Nephron (organoid): ENCODE data around the gene DGCR8.

Experiments
- H3K27ac Mint-ChIP-seq, 3 experiments: 2 replicates each; pipeline ENCODE4 v1.8.0; 2020; ENCODE audit warnings: mixed read lengths in 3 of 3, mild to moderate bottlenecking in 2 of 3, moderate library complexity in 1 of 3
- H3K27me3 Mint-ChIP-seq: 2 replicates; pipeline ENCODE4 v1.8.0; 2021; ENCODE audit warnings: low read depth, mild to moderate bottlenecking, moderate library complexity, mixed read lengths
- H3K36me3 Mint-ChIP-seq: 2 replicates; pipeline ENCODE4 v1.8.0; 2020; ENCODE audit warnings: low read depth, mixed read lengths
- H3K4me1 Mint-ChIP-seq: 2 replicates; pipeline ENCODE4 v1.8.0; 2020; ENCODE audit warnings: mixed read lengths
- H3K4me3 Mint-ChIP-seq, 3 experiments: 2 replicates each; pipeline ENCODE4 v1.8.0; 2020; ENCODE audit warnings: mild to moderate bottlenecking in 3 of 3, mixed read lengths in 3 of 3, moderate library complexity in 2 of 3
- H3K9me3 Mint-ChIP-seq: 2 replicates; pipeline ENCODE4 v1.8.0; 2020; ENCODE audit warnings: mixed read lengths
- TF ChIP-seq, protein P1 (sequence below), 3 experiments: fragments of 200-600 bp; sonication (generic); IDR thresholded peaks; one replicate each; pipeline ENCODE4 v1.5.0; 2021; ENCODE audit warnings: antibody characterized with exemption in 3 of 3; ENCODE audit not compliant: unreplicated experiment in 3 of 3

DGCR8 gene

DNA sequence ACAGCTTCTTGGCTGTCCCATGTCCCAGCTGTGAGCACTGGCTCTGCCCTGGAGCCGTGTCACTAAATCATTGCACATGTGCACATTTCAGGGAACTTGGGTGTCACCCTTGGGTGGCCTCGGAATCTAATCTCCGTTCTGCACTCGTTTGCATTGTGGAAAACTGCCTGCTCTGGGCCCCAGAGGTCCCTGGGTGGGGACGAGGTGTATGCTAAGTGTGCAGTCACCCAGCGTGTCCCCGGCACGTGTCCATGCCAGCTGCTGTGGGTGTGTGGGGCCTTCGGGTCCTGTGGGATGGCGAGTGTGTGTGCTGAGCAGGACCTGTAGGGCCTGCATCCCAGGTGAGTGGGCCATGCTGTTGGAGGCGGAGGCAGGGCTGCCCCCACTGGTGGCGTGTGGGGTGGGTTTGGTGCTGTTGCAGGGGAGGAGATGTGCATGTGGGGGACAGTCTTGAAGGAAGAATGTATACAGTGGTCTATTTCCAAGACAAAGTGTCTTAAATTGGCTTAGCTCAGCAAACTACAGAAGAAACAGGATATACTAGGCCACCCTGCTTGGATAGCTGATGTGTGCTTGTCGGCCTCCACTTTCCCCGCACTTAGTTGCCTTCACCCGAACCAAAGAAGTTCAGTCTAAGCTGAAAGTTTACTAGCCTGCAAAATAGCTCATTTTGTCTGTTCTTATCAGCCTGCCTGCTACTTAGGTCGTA, 44.5 kb upstream of the DGCR8 start:
- TF ChIP-seq, protein P1, sequence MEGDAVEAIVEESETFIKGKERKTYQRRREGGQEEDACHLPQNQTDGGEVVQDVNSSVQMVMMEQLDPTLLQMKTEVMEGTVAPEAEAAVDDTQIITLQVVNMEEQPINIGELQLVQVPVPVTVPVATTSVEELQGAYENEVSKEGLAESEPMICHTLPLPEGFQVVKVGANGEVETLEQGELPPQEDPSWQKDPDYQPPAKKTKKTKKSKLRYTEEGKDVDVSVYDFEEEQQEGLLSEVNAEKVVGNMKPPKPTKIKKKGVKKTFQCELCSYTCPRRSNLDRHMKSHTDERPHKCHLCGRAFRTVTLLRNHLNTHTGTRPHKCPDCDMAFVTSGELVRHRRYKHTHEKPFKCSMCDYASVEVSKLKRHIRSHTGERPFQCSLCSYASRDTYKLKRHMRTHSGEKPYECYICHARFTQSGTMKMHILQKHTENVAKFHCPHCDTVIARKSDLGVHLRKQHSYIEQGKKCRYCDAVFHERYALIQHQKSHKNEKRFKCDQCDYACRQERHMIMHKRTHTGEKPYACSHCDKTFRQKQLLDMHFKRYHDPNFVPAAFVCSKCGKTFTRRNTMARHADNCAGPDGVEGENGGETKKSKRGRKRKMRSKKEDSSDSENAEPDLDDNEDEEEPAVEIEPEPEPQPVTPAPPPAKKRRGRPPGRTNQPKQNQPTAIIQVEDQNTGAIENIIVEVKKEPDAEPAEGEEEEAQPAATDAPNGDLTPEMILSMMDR (IDR thresholded peaks at IDR 0.05; ENCODE audit: unreplicated experiment in 3 of 3): no peak
- Mint-ChIP-seq H3K27ac (no peak overlapping the region), H3K9me3 (no peaks in the 10 kb centered on the region), H3K27me3 (no peaks in the 10 kb centered on the region), H3K36me3 (no peaks in the 10 kb centered on the region), H3K4me1 (no peaks in the 10 kb centered on the region), H3K4me3 (no peak overlapping the region)

DNA sequence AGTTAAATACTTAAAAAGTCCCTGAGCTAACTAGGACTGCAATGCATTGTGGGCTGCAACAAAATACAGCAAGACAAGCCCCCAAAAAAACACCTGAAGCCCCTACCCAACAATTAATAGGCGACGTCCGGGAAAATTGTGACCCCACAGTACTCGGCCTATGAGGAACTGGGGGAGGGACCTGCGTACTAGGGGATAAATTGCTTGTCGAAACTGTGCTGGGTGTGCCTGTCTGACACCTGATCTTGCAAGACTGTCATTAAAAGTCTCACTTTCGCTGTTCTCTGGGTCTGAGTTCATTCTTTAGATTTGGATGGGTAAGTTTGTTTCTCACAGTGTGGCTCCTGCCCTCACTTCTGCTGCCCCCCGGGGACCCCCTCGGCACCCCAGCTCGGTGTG, 44.0 kb upstream of the DGCR8 start:
- Mint-ChIP-seq H3K9me3 (no peaks in the 10 kb centered on the region), H3K36me3 (no peaks in the 10 kb centered on the region), H3K4me3 (no peak overlapping the region), H3K27me3 (no peaks in the 10 kb centered on the region), H3K4me1 (no peaks in the 10 kb centered on the region), H3K27ac (no peak overlapping the region)
- TF ChIP-seq, protein P1 (IDR thresholded peaks at IDR 0.05; ENCODE audit: unreplicated experiment in 3 of 3): no peak

DNA sequence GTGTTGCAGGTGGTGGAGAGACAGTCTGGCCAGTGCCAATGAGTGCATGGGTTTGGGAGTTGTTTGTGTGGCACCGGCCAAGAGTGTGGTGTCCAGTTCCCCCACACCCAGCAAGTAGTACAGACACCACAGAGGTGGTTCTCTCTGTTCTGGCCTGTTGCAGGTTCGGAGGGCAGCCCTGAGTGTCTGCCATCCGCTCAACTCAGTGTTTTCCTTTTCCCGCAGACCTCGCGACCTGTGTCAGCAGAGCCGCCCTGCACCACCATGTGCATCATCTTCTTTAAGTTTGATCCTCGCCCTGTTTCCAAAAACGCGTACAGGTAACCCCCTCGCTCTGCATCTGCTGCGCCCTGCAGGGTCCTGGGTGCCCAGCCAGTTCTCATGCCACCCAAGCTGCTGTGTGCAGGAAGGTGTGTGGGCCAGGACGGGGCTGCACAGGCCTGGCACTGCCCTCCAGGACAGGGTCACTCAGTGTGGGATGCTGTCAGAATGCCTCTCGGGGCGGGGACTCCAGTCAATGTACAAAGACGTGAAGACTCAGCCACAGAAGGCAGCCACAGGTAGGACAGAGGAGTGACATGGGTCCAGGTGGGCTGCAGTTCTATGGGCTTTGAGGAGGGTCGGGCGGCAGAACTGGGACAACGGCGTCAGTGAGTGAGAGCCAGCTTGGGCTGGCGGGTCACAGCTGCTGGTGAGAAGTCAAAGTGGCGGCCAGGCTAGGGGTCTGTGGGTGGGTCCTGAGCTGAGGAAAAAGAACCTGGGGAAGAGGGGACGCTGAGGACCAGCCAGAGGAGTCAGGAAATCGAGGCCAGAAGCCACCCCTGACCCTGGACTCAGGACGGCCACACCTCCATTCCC, 43.3 kb upstream of the DGCR8 start:
- TF ChIP-seq, protein P1 (IDR thresholded peaks at IDR 0.05; ENCODE audit: unreplicated experiment in 3 of 3): no peak
- no peaks in the 10 kb centered on the region for H3K36me3 Mint-ChIP-seq
- H3K9me3 Mint-ChIP-seq: no peaks in the 10 kb centered on the region
- H3K4me3 Mint-ChIP-seq: no peak overlapping the region
- H3K27me3 Mint-ChIP-seq: no peaks in the 10 kb centered on the region
- no peak overlapping the region for H3K27ac Mint-ChIP-seq
- H3K4me1 Mint-ChIP-seq: no peaks in the 10 kb centered on the region

DNA sequence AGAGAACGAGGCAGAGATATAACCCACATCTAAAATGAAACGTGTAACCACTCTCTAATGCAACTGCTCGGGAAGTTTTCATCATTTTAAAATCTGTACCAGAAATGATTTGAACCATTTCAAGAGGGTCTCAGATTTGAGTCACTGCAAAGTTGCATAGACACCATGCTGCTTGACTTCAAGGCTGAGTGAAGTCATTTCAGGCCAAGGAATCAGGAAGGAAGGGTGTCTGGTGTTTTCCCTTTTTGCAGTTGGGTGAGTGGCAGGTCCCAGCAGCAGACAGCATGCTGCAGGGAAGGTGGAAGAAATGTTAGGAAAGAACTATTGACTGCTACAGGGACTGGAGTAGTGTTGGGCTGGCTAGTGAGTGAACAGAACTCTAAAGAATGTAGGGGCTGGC, 42.6 kb upstream of the DGCR8 start:
- Mint-ChIP-seq H3K27ac (no peak overlapping the region), H3K27me3 (no peaks in the 10 kb centered on the region), H3K4me1 (no peaks in the 10 kb centered on the region), H3K9me3 (no peaks in the 10 kb centered on the region), H3K4me3 (no peak overlapping the region), H3K36me3 (no peaks in the 10 kb centered on the region)
- TF ChIP-seq, protein P1 (IDR thresholded peaks at IDR 0.05; ENCODE audit: unreplicated experiment in 3 of 3): no peak

DNA sequence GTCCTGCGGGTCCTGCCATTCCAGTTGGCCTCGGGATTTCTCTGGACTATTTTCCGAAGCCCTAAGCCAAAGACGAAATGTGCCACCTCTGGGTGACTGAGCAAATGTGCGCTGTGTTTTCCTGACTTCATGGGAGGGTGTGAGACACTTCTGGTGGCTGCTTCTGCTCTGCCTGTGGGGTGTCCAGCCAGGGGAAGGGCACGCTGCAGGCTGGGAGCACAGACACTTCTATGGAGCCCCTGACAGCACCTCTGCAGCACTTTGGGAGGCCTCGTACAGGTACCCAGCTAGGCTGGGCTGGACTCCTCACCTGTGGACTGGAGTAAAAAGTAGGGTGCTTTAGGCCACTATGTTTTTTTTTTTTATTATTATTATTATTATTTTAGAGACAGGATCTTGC, 41.5 kb upstream of the DGCR8 start:
- H3K9me3 Mint-ChIP-seq: no peaks in the 10 kb centered on the region

More for the DNA sequence above, 41.5 kb upstream of the DGCR8 start:
- H3K27me3 Mint-ChIP-seq: no peaks in the 10 kb centered on the region
- no peak overlapping the region for H3K4me3 Mint-ChIP-seq
- no peaks in the 10 kb centered on the region for H3K4me1 Mint-ChIP-seq
- H3K36me3 Mint-ChIP-seq: no peaks in the 10 kb centered on the region
- TF ChIP-seq, protein P1 (IDR thresholded peaks at IDR 0.05; ENCODE audit: unreplicated experiment in 3 of 3): no peak
- H3K27ac Mint-ChIP-seq: no peak overlapping the region
